Right lung (tissue), 5 donors: ENCODE results near the gene IFITM10. TPM values are rescaled to one million over a fixed set of nuclear protein-coding genes. Genes with fewer than 3 reads are reported as not detected.
A peak's percentile ranks its signal among the peaks of the same experiment; 100 is the strongest.

ENCODE experiments used
- DNase-seq, 2 donors: peaks; one replicate each; pipeline ENCODE4 v3.0.0-alpha.2; 2013
- polyA plus RNA-seq, 5 donors: library from polyadenylated mRNA; unstranded; fragments of 120-200 nt; gene quantifications; one replicate each; pipeline versions ENCODE4 v1.2.1 to v1.2.3, GENCODE V29; 2013; ENCODE audit warnings: inconsistent platforms in 1 of 5, low replicate concordance in 1 of 5; ENCODE audit not compliant: insufficient read length in 5 of 5, insufficient read depth in 1 of 5

Gene IFITM10
- polyA plus RNA-seq, 5 donors = 0.08 to 0.24 (median 0.10) TPM

- DNase-seq = peak; percentile 73 to 80
Measured at GRCh38 chr11:1763796-1764661, 13.6 kb upstream of the IFITM10 start, which contains the start of gene CTSD. Gene CTSD, minus strand, starts transcription at chr11:1763927. Its CDS starts 68 bp downstream, at chr11:1763859.

- no peak for DNase-seq
Measured at GRCh38 chr11:1763336-1763795, 13.0 kb upstream of the IFITM10 start.

GRCh38 chr11:1762537-1763302 is 12.3 kb upstream of the IFITM10 start:
- no peak for DNase-seq

GRCh38 chr11:1761857-1762536 is 11.6 kb upstream of the IFITM10 start:
- DNase-seq = no peak

GRCh38 chr11:1761110-1761856 is 10.9 kb upstream of the IFITM10 start:
- DNase-seq = no peak

- DNase-seq = peak in 1 of 2 donors; percentile 37
Measured at GRCh38 chr11:1760351-1761109, 10.1 kb upstream of the IFITM10 start.

GRCh38 chr11:1759851-1760220 is 9.4 kb upstream of the IFITM10 start:
- DNase-seq = no peak

- no peak for DNase-seq
Measured at GRCh38 chr11:1759151-1759850, 8.9 kb upstream of the IFITM10 start.

GRCh38 chr11:1758611-1759150 is 8.3 kb upstream of the IFITM10 start:
- no peak for DNase-seq

GRCh38 chr11:1757861-1758610 is 7.6 kb upstream of the IFITM10 start:
- DNase-seq = no peak

- DNase-seq = no peak
Measured at GRCh38 chr11:1756791-1757771, 6.7 kb upstream of the IFITM10 start.

GRCh38 chr11:1755692-1756561 is 5.5 kb upstream of the IFITM10 start:
- DNase-seq = peak; percentile 64 to 73

GRCh38 chr11:1755344-1755691 is 4.9 kb upstream of the IFITM10 start:
- no peak for DNase-seq

GRCh38 chr11:1754376-1755150 is 4.2 kb upstream of the IFITM10 start:
- no peak for DNase-seq

- DNase-seq = no peak
Measured at GRCh38 chr11:1753929-1754305, 3.5 kb upstream of the IFITM10 start.
